Gastroesophageal sphincter (tissue), 4 donors: ENCODE results near the gene SSBP3. TPM values are rescaled to one million over a fixed set of nuclear protein-coding genes. Genes with fewer than 3 reads are reported as not detected.
A peak's percentile ranks its signal among the peaks of the same experiment; 100 is the strongest.

ENCODE experiments used
- ATAC-seq: fragments of 150-250 bp; one replicate; pipeline ENCODE4 v1.9.1; 2016; ENCODE audit warnings: mild to moderate bottlenecking, moderate library complexity
- H3K27ac ChIP-seq, 4 donors: fragments of 200-600 bp; sonication (generic) in 3 of 4; 1 replicate in 3 of 4; 2 replicates in 1 of 4; pipeline ENCODE4 v1.5.1; 2016 to 2019
- H3K27me3 ChIP-seq: fragments of 200-600 bp; sonication (generic); one replicate; pipeline ENCODE4 v1.5.1; 2019
- H3K36me3 ChIP-seq, 2 donors: fragments of 200-600 bp; sonication (generic); one replicate each; pipeline ENCODE4 v1.5.1; 2019; ENCODE audit warnings: control low read depth in 1 of 2
- H3K4me1 ChIP-seq, 3 donors: fragments of 200-600 bp; sonication (generic); 1 replicate in 2 of 3; 2 replicates in 1 of 3; pipeline ENCODE4 v1.5.1; 2016 to 2019; ENCODE audit warnings: control low read depth in 2 of 3
- H3K4me3 ChIP-seq, 2 donors: fragments of 200-600 bp; sonication (generic); one replicate each; pipeline ENCODE4 v1.5.1; 2019; ENCODE audit warnings: mild to moderate bottlenecking in 1 of 2, moderate library complexity in 1 of 2
- H3K9me3 ChIP-seq, 3 donors: fragments of 200-600 bp; sonication (generic); one replicate each; pipeline ENCODE4 v1.5.1; 2017 to 2019; ENCODE audit warnings: control low read depth in 2 of 3
- CTCF ChIP-seq, 4 experiments: fragments of 200-600 bp in 2 of 4; fragments of 450-650 bp in 2 of 4; sonication (generic) in 1 of 4; IDR thresholded peaks; one replicate each; pipeline ENCODE4 v1.5.1; 2017 to 2019; ENCODE audit warnings: antibody characterized with exemption in 4 of 4, mild to moderate bottlenecking in 2 of 4, moderate library complexity in 2 of 4
- EP300 ChIP-seq: sonication (generic); formaldehyde crosslinking; IDR thresholded peaks from one replicate; pipeline ENCODE4 v1.6.1; 2017; ENCODE audit warnings: antibody characterized with exemption, mild to moderate bottlenecking
- POLR2A ChIP-seq, 2 donors: fragments of 450-650 bp; IDR thresholded peaks; one replicate each; pipeline ENCODE4 v1.6.1; 2017; ENCODE audit warnings: antibody characterized with exemption in 2 of 2, mild to moderate bottlenecking in 2 of 2, moderate library complexity in 1 of 2
- POLR2AphosphoS5 ChIP-seq: sonication (generic); formaldehyde crosslinking; IDR thresholded peaks from one replicate; pipeline ENCODE4 v1.6.1; 2017; ENCODE audit warnings: antibody characterized with exemption
- whole genome bisulfite sequencing, 2 donors: methylation state at CpG; one replicate each; pipeline ENCODE4 v1.1.5; 2018; ENCODE audit warnings: low coverage in 1 of 2; 5-methylcytosine and 5-hydroxymethylcytosine counted together
- total RNA-seq, 4 donors: library from RNA; depleted of rRNA; stranded (reverse); fragments of >200 nt; gene quantifications; one replicate each; pipeline ENCODE4 v1.1.0, GENCODE V29; 2016

The SSBP3 gene
- total RNA-seq, 4 donors from 2014 or later, result 40.8 to 46.7 (median 45.5) TPM

- 67% methylated on average over 1 of the region's 4 CpGs; no CpG with 5 or more reads in 1 of the 2 donors for WGBS, 2 donors
- Histone ChIP-seq H3K4me1 (peaks cover 16 to 99% (median 66%) of the 10 kb centered on the region in 3 donors), H3K27ac (peak overlapping the region; percentile 64 to 98 (median 96)), H3K36me3 (no peaks in the 10 kb centered on the region), H3K4me3 (peak overlapping the region in 1 of 2 donors; percentile 31), H3K9me3 (no peaks in the 10 kb centered on the region), H3K27me3 (no peaks in the 10 kb centered on the region)
- no peak for ATAC-seq
- TF ChIP-seq POLR2A (IDR thresholded peaks at IDR 0.05) (no peak), EP300 (no peak), POLR2AphosphoS5 (no peak), CTCF (IDR thresholded peaks at IDR 0.05) (no peak)
These were observed 133.5 kb downstream of the SSBP3 start for GRCh38 chr1:54272772-54273091.

DNA sequence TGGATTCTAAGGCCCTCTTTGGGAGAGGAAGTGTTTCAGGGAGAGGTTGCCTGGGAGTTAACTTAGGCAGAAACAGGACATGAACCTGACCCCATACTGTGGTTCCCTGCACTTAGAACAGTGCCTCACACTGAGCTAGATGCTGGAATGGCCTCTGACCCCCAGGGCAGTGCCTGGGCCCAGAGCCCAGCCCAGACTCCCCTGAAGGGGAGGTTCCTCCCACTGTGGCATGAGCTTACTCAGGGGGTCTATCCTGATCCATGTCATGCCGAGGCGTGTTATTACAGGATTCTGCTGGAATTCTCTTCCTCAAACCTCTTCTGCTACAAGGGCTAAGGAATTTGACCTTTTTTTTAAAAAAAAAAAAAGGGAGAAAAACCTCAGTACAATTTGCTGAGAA, 134.1 kb downstream of the SSBP3 start:
- no peaks in the 10 kb centered on the region for H3K36me3 ChIP-seq
- no peaks in the 10 kb centered on the region for H3K9me3 ChIP-seq
- H3K27me3 ChIP-seq, result no peaks in the 10 kb centered on the region
- H3K4me3 ChIP-seq, result no peak overlapping the region
- peaks cover 16 to 96% (median 61%) of the 10 kb centered on the region in 3 donors for H3K4me1 ChIP-seq
- no peak for ATAC-seq
- TF ChIP-seq POLR2AphosphoS5, result no peak
- peak overlapping the region; percentile 64 to 98 (median 96) for H3K27ac ChIP-seq
- WGBS, 2 donors, result no CpG with 5 or more reads among the region's 2 CpGs

GRCh38 chr1:54271341-54271740, 134.9 kb downstream of the SSBP3 start:
- H3K4me1 ChIP-seq, result peaks cover 13 to 95% (median 53%) of the 10 kb centered on the region in 3 donors
- TF ChIP-seq POLR2AphosphoS5 (no peak), POLR2A (IDR thresholded peaks at IDR 0.05) (no peak), CTCF (IDR thresholded peaks at IDR 0.05) (no peak), EP300 (no peak)

DNA sequence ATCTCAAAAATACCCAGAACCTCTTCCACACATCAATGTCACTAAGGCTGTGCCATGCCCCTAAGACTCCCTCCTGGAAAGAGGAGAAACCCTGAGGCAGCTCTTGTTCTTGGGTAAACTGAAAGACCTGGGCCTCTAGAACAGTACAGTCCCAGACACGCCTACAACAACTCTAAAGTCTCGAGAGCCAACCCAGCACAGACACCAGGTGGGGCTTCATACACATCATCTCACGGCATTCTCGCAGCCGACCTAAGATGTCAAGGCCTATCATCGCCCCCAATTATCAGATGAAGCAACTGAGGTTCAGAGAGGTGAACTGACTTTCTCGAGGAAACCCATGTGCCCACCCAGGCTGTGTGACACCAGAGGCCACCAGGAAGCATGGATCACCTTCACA, 135.7 kb downstream of the SSBP3 start:
- Histone ChIP-seq H3K27me3 (no peaks in the 10 kb centered on the region), H3K4me1 (peaks cover 13 to 87% (median 45%) of the 10 kb centered on the region in 3 donors), H3K9me3 (no peaks in the 10 kb centered on the region), H3K4me3 (no peak overlapping the region), H3K36me3 (no peaks in the 10 kb centered on the region), H3K27ac (peak overlapping the region in 3 of 4 donors; percentile 95 to 98 (median 97))
- 90% methylated on average over 4 of the region's 7 CpGs; no CpG with 5 or more reads in 1 of the 2 donors for WGBS, 2 donors
- no peak for ATAC-seq
- TF ChIP-seq POLR2A (IDR thresholded peaks at IDR 0.05), result no peak
- no peak for TF ChIP-seq POLR2AphosphoS5
- TF ChIP-seq EP300, result no peak
- no peak for TF ChIP-seq CTCF (IDR thresholded peaks at IDR 0.05)

More at GRCh38 chr1:54271341-54271740, 134.9 kb downstream of the SSBP3 start:
- no peaks in the 10 kb centered on the region for H3K9me3 ChIP-seq
- no peak overlapping the region for H3K4me3 ChIP-seq
- no peaks in the 10 kb centered on the region for H3K27me3 ChIP-seq
- H3K27ac ChIP-seq, result peak overlapping the region; percentile 64 to 98 (median 96)
- 68% methylated on average over 9 of the region's 10 CpGs; no CpG with 5 or more reads in 1 of the 2 donors for WGBS, 2 donors
- no peak for ATAC-seq
- no peaks in the 10 kb centered on the region for H3K36me3 ChIP-seq

GRCh38 chr1:54268762-54269297, 137.4 kb downstream of the SSBP3 start:
- WGBS, 2 donors, result 31 to 38% methylated on average over 6 of the region's 9 CpGs
- TF ChIP-seq CTCF (IDR thresholded peaks at IDR 0.05) (no peak), POLR2A (IDR thresholded peaks at IDR 0.05) (no peak), EP300 (no peak), POLR2AphosphoS5 (no peak)
- Histone ChIP-seq H3K27me3 (no peaks in the 10 kb centered on the region), H3K4me3 (no peak overlapping the region), H3K4me1 (peaks cover 3 to 70% (median 30%) of the 10 kb centered on the region in 3 donors), H3K36me3 (peaks cover 0 to 4% of the 10 kb centered on the region in 2 donors), H3K9me3 (no peaks in the 10 kb centered on the region), H3K27ac (peak overlapping the region in 3 of 4 donors; percentile 42 to 97 (median 95))
- peak; percentile 23 for ATAC-seq
